HPDE6-E6E7 (cell line): Measurements from ENCODE around the gene ZNF507.
A peak's percentile ranks its signal among the peaks of the same experiment; 100 is the strongest.

Experiments used
- DNase-seq: peaks from one replicate; pipeline ENCODE4 v3.0.0; 2011; ENCODE audit warnings: missing footprints; ENCODE audit errors: extremely low spot score

Gene ZNF507

GRCh38 chr19:32345261-32346207, at the start of gene ZNF507:
Gene ZNF507, plus strand, starts transcription at chr19:32345610. Its CDS starts 7,221 bp downstream, at chr19:32352831.
- DNase-seq: peak; percentile 86

- DNase-seq: no peak
Measured at GRCh38 chr19:32296694-32297093, 48.7 kb upstream of the ZNF507 start.

- no peak for DNase-seq
Measured at GRCh38 chr19:32302778-32303177, 42.6 kb upstream of the ZNF507 start.

GRCh38 chr19:32303193-32303592, 42.2 kb upstream of the ZNF507 start:
- no peak for DNase-seq

GRCh38 chr19:32307591-32307990, 37.8 kb upstream of the ZNF507 start:
- DNase-seq: no peak

- no peak for DNase-seq
Measured at GRCh38 chr19:32308431-32309077, 36.9 kb upstream of the ZNF507 start.

- DNase-seq: no peak
Measured at GRCh38 chr19:32309711-32310390, 35.6 kb upstream of the ZNF507 start.

- DNase-seq: no peak
Measured at GRCh38 chr19:32311371-32311770, 34.0 kb upstream of the ZNF507 start.

- DNase-seq: no peak
Measured at GRCh38 chr19:32313569-32314265, 31.7 kb upstream of the ZNF507 start.

- no peak for DNase-seq
Measured at GRCh38 chr19:32316034-32316433, 29.4 kb upstream of the ZNF507 start.

GRCh38 chr19:32317086-32317485, 28.3 kb upstream of the ZNF507 start:
- no peak for DNase-seq

- no peak for DNase-seq
Measured at GRCh38 chr19:32318884-32319520, 26.4 kb upstream of the ZNF507 start.

- DNase-seq: no peak
Measured at GRCh38 chr19:32322541-32322940, 22.9 kb upstream of the ZNF507 start.

GRCh38 chr19:32324631-32325285, 20.7 kb upstream of the ZNF507 start:
- DNase-seq: no peak

- no peak for DNase-seq
Measured at GRCh38 chr19:32330213-32330857, 15.1 kb upstream of the ZNF507 start.

GRCh38 chr19:32333227-32333626, 12.2 kb upstream of the ZNF507 start:
- DNase-seq: no peak

GRCh38 chr19:32336259-32337083, 8.9 kb upstream of the ZNF507 start:
- DNase-seq: no peak

GRCh38 chr19:32337084-32337808, 8.2 kb upstream of the ZNF507 start:
- DNase-seq: no peak

- no peak for DNase-seq
Measured at GRCh38 chr19:32339423-32339822, 6.0 kb upstream of the ZNF507 start.
